ENCODE data around the gene CLK1. TPM values are rescaled to one million over a fixed set of nuclear protein-coding genes. Genes with fewer than 3 reads are reported as not detected.

CLK1 gene
- total and polyA plus RNA-seq, 2 of the 13 experiments (the other 11 are each of a cell fraction or from before 2014, with no cell fraction given): 66.6 to 101 TPM

- TF ChIP-seq MAF1 (CRISPR knock-in tag; IDR thresholded peaks at IDR 0.05; ENCODE audit: borderline replicate concordance) (peak; percentile 97), TAF15 (IDR thresholded peaks at IDR 0.05; ENCODE audit: low read depth, low read length, poor library complexity, severe bottlenecking) (peak; percentile 58), RNF2 (conservative IDR thresholded peaks at IDR 0.05; ENCODE audit: low read depth) (peak; percentile 55), KLF12 (CRISPR knock-in tag; IDR thresholded peaks at IDR 0.05; ENCODE audit: borderline replicate concordance) (peak; percentile 99), NFE2 (CRISPR knock-in tag; IDR thresholded peaks at IDR 0.05) (no peak), HDAC1 (CRISPR knock-in tag; IDR thresholded peaks at IDR 0.05) (peak; percentile 91), ELK4 (CRISPR knock-in tag; IDR thresholded peaks at IDR 0.05; ENCODE audit: borderline replicate concordance) (peak; percentile 71; the same call in 1 of the 2 replicates), ZNF547 (CRISPR knock-in tag; IDR thresholded peaks at IDR 0.05) (peak; percentile 97), JDP2 (CRISPR knock-in tag; IDR thresholded peaks at IDR 0.05; ENCODE audit: borderline replicate concordance) (no peak; the same call in 1 of the 2 replicates), U2AF1 (optimal IDR thresholded peaks at IDR 0.05; ENCODE audit: low read depth, low read length) (no peak), DR1 (CRISPR knock-in tag; IDR thresholded peaks at IDR 0.05) (peak; percentile 96), HNRNPUL1 (IDR thresholded peaks at IDR 0.05; ENCODE audit: low read depth, low read length) (no peak), CAMTA2 (CRISPR knock-in tag; IDR thresholded peaks at IDR 0.05; ENCODE audit: borderline replicate concordance) (peak; percentile 98), ZIK1 (CRISPR knock-in tag; IDR thresholded peaks at IDR 0.05; ENCODE audit: borderline replicate concordance, low read depth) (peak; percentile 95; the same call in 1 of the 2 replicates), EEA1 (CRISPR knock-in tag; IDR thresholded peaks at IDR 0.05; ENCODE audit: borderline replicate concordance) (peak; percentile 98), MIER3 (CRISPR knock-in tag; IDR thresholded peaks at IDR 0.05; ENCODE audit: borderline replicate concordance) (peak; percentile 97), ZNF367 (CRISPR knock-in tag; IDR thresholded peaks at IDR 0.05; ENCODE audit: borderline replicate concordance) (no peak; the same call in none of the 2 replicates)
- TF ChIP-seq, protein P1, sequence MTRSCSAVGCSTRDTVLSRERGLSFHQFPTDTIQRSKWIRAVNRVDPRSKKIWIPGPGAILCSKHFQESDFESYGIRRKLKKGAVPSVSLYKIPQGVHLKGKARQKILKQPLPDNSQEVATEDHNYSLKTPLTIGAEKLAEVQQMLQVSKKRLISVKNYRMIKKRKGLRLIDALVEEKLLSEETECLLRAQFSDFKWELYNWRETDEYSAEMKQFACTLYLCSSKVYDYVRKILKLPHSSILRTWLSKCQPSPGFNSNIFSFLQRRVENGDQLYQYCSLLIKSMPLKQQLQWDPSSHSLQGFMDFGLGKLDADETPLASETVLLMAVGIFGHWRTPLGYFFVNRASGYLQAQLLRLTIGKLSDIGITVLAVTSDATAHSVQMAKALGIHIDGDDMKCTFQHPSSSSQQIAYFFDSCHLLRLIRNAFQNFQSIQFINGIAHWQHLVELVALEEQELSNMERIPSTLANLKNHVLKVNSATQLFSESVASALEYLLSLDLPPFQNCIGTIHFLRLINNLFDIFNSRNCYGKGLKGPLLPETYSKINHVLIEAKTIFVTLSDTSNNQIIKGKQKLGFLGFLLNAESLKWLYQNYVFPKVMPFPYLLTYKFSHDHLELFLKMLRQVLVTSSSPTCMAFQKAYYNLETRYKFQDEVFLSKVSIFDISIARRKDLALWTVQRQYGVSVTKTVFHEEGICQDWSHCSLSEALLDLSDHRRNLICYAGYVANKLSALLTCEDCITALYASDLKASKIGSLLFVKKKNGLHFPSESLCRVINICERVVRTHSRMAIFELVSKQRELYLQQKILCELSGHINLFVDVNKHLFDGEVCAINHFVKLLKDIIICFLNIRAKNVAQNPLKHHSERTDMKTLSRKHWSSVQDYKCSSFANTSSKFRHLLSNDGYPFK (CRISPR knock-in tag; IDR thresholded peaks at IDR 0.05; ENCODE audit: borderline replicate concordance): peak; percentile 97
- TF ChIP-seq, protein P2, sequence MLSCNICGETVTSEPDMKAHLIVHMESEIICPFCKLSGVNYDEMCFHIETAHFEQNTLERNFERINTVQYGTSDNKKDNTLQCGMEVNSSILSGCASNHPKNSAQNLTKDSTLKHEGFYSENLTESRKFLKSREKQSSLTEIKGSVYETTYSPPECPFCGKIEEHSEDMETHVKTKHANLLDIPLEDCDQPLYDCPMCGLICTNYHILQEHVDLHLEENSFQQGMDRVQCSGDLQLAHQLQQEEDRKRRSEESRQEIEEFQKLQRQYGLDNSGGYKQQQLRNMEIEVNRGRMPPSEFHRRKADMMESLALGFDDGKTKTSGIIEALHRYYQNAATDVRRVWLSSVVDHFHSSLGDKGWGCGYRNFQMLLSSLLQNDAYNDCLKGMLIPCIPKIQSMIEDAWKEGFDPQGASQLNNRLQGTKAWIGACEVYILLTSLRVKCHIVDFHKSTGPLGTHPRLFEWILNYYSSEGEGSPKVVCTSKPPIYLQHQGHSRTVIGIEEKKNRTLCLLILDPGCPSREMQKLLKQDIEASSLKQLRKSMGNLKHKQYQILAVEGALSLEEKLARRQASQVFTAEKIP (CRISPR knock-in tag; IDR thresholded peaks at IDR 0.05; ENCODE audit: borderline replicate concordance): peak; percentile 70; the same call in 1 of the 2 replicates
- TF ChIP-seq, protein P3, sequence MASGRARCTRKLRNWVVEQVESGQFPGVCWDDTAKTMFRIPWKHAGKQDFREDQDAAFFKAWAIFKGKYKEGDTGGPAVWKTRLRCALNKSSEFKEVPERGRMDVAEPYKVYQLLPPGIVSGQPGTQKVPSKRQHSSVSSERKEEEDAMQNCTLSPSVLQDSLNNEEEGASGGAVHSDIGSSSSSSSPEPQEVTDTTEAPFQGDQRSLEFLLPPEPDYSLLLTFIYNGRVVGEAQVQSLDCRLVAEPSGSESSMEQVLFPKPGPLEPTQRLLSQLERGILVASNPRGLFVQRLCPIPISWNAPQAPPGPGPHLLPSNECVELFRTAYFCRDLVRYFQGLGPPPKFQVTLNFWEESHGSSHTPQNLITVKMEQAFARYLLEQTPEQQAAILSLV (CRISPR knock-in tag; IDR thresholded peaks at IDR 0.05; ENCODE audit: borderline replicate concordance): peak; percentile 99
Observed at GRCh38 chr2:200864176-200865034, at the start of gene CLK1 (continued).
